ENCODE results near the gene CDY1B. TPM values are rescaled to one million over a fixed set of nuclear protein-coding genes. Genes with fewer than 3 reads are reported as not detected.

The CDY1B gene, protein sequence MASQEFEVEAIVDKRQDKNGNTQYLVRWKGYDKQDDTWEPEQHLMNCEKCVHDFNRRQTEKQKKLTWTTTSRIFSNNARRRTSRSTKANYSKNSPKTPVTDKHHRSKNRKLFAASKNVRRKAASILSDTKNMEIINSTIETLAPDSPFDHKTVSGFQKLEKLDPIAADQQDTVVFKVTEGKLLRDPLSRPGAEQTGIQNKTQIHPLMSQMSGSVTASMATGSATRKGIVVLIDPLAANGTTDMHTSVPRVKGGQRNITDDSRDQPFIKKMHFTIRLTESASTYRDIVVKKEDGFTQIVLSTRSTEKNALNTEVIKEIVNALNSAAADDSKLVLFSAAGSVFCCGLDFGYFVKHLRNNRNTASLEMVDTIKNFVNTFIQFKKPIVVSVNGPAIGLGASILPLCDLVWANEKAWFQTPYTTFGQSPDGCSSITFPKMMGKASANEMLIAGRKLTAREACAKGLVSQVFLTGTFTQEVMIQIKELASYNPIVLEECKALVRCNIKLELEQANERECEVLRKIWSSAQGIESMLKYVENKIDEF
- not detected in 2 replicates for total RNA-seq

DNA sequence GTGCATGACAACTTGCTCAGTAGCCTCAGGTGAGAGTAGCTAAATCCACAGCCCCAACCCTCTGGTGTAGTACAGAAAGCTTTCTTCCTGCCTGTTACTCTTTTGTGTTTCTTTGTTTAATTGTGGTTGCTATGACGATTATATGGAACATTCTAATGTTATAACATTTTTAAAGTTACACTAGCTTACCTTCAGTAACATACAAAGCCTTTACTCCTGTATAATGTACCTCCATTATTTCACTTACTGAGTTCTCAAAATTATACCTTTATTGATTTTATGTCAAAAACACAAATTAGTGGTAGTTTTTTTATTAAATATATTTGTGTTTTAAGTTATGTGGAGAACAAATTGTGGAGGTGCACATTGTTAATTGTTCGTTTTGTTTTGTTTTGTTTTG, at the start of gene CDY1B:
Gene CDY1B, minus strand, starts transcription at position 101 of the 400 bp plus-strand sequence. CDS start 331 bp downstream, outside the sequence.

